ENCODE measurements around the gene BBOF1.
"Not testable (repeated sequence)": the region's sequence is repeated elsewhere in the genome, so short reads cannot be mapped to it uniquely, and the experiment has no call there.

The BBOF1 gene, protein sequence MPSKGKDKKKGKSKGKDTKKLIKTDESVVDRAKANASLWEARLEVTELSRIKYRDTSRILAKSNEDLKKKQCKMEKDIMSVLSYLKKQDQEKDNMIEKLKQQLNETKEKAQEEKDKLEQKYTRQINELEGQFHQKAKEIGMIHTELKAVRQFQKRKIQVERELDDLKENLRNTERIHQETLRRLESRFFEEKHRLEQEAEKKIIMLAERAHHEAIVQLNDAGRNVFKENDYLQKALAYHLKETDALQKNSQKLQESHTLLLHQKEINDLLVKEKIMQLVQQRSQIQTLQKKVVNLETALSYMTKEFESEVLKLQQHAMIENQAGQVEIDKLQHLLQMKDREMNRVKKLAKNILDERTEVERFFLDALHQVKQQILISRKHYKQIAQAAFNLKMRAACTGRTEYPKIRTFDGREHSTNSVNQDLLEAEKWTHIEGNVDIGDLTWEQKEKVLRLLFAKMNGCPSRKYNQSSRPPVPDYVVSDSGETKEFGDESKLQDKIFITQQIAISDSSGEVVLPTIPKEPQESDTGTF

DNA sequence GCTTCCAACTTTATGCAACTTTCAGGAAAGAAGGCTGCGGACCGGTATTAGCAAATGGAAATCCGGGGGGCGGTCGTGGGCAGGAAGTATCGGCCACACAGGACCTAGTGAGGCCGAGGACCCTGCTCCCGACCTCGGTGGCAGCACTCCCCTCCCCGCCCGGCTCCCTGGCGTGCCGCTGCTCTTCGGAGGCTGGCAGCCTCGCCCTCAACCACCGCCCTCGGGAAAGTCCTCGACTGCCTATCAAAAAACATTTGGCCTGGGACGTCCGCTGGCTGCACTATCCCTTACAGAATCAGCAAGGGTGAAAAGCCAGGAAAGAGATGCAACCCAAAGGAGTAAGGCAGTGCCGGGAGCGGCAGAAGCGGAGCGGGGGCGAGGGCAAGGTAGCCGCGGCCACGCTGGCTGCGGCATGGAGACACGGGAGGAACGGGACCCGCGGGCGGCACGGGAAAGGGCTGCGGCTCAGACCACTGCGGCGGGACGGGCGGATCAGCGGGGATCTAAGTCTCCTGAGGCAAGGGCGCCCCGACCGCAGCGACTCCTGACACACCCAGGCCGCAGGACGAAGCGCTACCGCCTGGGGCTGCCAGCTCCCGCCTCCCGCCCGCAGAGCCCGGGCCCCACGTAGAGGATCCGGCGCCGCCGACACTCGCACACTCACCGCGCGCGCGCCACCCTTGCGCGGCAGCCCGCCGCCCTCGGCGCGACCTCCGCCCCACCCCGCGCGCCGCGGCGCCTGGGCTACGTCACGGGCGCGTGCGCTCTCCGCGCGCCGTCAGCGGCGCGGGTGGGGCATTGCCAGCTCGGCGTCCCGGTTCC lies at the start of gene BBOF1, which contains the start of gene ENTPD5:
Gene BBOF1, plus strand, starts transcription at position 764 of the 822 bp plus-strand sequence. CDS start 130 bp downstream, outside the sequence.
Gene ENTPD5, minus strand, starts transcription at position 703 of the 822 bp plus-strand sequence. CDS start 31,186 bp downstream, outside the sequence.
- H3K27me3 ChIP-seq (ENCODE audit: insufficient read depth, low read length): peaks cover 20% of the 10 kb centered on the region; the same call in 1 of the 2 replicates
- peaks cover 3% of the 10 kb centered on the region; the same call in 1 of the 2 replicates for H3K4me1 ChIP-seq (ENCODE audit: insufficient read depth, low read length)
- no peaks in the 10 kb centered on the region for H3K36me3 ChIP-seq (ENCODE audit: insufficient read depth, low read depth, low read length)
- H3K27ac ChIP-seq (ENCODE audit: low read length): no peak within 1 kb of the TSS
- peak within 1 kb of the TSS; percentile 83 for H3K9ac ChIP-seq (ENCODE audit: low read depth, low read length)
- H3K4me3 ChIP-seq (ENCODE audit: low read length): peak within 1 kb of the TSS; percentile 91
- no peaks in the 10 kb centered on the region for H3K9me3 ChIP-seq (ENCODE audit: insufficient read depth, low read depth, low read length)

DNA sequence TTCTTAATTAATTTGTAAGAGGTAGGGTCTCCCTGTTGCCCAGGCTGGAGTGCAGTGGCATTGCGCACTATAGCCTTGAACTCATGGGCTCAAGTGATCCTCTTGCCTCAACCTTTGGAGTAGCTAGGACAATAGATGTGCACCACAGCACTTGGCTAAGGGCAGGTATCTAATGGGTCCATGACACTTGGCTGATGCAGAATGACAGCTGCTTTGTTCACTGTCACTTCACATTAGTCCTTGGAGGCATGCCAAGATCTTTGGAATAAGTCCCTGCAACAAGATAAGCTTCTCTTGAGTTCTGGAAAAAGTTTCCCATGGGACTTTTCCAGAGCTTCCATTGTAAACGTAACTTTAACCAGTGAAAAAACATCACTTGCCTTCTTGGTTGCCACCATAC lies 45.7 kb upstream of the BBOF1 start:
- no peaks in the 10 kb centered on the region for H3K4me1 ChIP-seq (ENCODE audit: insufficient read depth, low read length)
- no peak overlapping the region for H3K4me3 ChIP-seq (ENCODE audit: low read length)
- no peaks in the 10 kb centered on the region for H3K9me3 ChIP-seq (ENCODE audit: insufficient read depth, low read depth, low read length)
- H3K9ac ChIP-seq (ENCODE audit: low read depth, low read length): no peak overlapping the region
- no peaks in the 10 kb centered on the region for H3K27me3 ChIP-seq (ENCODE audit: insufficient read depth, low read length)
- H3K36me3 ChIP-seq (ENCODE audit: insufficient read depth, low read depth, low read length): peaks cover 12% of the 10 kb centered on the region; the same call in 1 of the 2 replicates
- H3K27ac ChIP-seq (ENCODE audit: low read length): no peak overlapping the region

- Histone ChIP-seq H3K27ac (ENCODE audit: low read length) (no peak overlapping the region), H3K9ac (ENCODE audit: low read depth, low read length) (no peak overlapping the region), H3K4me1 (ENCODE audit: insufficient read depth, low read length) (no peaks in the 10 kb centered on the region), H3K27me3 (ENCODE audit: insufficient read depth, low read length) (no peaks in the 10 kb centered on the region), H3K36me3 (ENCODE audit: insufficient read depth, low read depth, low read length) (peaks cover 7% of the 10 kb centered on the region; the same call in 1 of the 2 replicates), H3K4me3 (ENCODE audit: low read length) (no peak overlapping the region), H3K9me3 (ENCODE audit: insufficient read depth, low read depth, low read length) (no peaks in the 10 kb centered on the region)
Observed at GRCh38 chr14:73976125-73976524, 43.0 kb upstream of the BBOF1 start.

DNA sequence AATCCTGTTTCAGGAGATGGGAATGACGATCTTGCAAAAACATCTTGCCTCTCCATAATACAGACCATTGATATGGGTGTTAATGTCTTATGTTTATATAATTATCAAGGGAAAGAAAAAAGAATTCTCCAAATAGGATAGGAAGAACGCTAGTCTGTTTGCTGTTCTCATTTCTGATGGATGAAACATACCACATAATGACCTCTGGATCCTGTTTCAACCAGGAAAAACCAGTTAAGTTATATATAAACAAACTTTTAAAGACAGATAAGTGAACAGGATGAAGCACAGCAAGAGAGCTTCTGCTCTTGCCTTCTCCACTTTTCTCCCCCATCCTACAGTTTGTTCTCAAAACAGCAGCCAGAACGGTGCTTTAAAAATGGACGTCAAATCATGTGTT lies 41.3 kb upstream of the BBOF1 start:
- no peak overlapping the region for H3K4me3 ChIP-seq (ENCODE audit: low read length)
- no peaks in the 10 kb centered on the region for H3K27me3 ChIP-seq (ENCODE audit: insufficient read depth, low read length)
- no peaks in the 10 kb centered on the region for H3K9me3 ChIP-seq (ENCODE audit: insufficient read depth, low read depth, low read length)
- H3K27ac ChIP-seq (ENCODE audit: low read length): no peak overlapping the region
- H3K9ac ChIP-seq (ENCODE audit: low read depth, low read length): no peak overlapping the region
- peaks cover 7% of the 10 kb centered on the region; the same call in 1 of the 2 replicates for H3K36me3 ChIP-seq (ENCODE audit: insufficient read depth, low read depth, low read length)
- no peaks in the 10 kb centered on the region for H3K4me1 ChIP-seq (ENCODE audit: insufficient read depth, low read length)

DNA sequence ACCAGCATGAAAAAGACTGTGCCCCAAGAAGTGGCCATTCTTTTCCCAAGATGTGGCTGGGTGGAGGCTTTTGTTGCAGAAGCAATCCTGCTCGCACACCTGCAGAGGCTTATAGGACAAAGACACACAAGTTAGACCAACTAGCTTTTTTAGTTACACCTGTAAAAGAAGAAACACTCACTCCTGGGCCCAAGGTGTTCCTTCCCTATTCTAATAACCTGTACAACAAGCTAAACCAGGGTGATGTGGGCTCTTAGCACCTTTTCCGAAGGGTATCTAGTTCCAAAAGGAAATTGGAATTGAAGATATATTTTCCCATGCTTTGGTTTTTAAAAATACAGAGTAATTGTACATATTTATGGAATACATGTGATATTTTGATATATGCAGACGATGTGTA lies 31.1 kb upstream of the BBOF1 start:
- Histone ChIP-seq H3K27me3 (ENCODE audit: insufficient read depth, low read length) (no peaks in the 10 kb centered on the region), H3K4me1 (ENCODE audit: insufficient read depth, low read length) (no peaks in the 10 kb centered on the region), H3K4me3 (ENCODE audit: low read length) (no peak overlapping the region), H3K27ac (ENCODE audit: low read length) (no peak overlapping the region), H3K9me3 (ENCODE audit: insufficient read depth, low read depth, low read length) (no peaks in the 10 kb centered on the region), H3K9ac (ENCODE audit: low read depth, low read length) (no peak overlapping the region), H3K36me3 (ENCODE audit: insufficient read depth, low read depth, low read length) (peaks cover 8% of the 10 kb centered on the region; the same call in 1 of the 2 replicates)

- H3K9ac ChIP-seq (ENCODE audit: low read depth, low read length); H3K36me3 ChIP-seq (ENCODE audit: insufficient read depth, low read depth, low read length); H3K4me1 ChIP-seq (ENCODE audit: insufficient read depth, low read length); H3K4me3 ChIP-seq (ENCODE audit: low read length); H3K27me3 ChIP-seq (ENCODE audit: insufficient read depth, low read length); H3K27ac ChIP-seq (ENCODE audit: low read length); H3K9me3 ChIP-seq (ENCODE audit: insufficient read depth, low read depth, low read length): not testable (repeated sequence)
Observed at GRCh38 chr14:73988656-73989055, 30.5 kb upstream of the BBOF1 start.

- Histone ChIP-seq H3K27ac (ENCODE audit: low read length) (no peak overlapping the region), H3K4me1 (ENCODE audit: insufficient read depth, low read length) (no peaks in the 10 kb centered on the region), H3K4me3 (ENCODE audit: low read length) (no peak overlapping the region), H3K9me3 (ENCODE audit: insufficient read depth, low read depth, low read length) (no peaks in the 10 kb centered on the region), H3K9ac (ENCODE audit: low read depth, low read length) (no peak overlapping the region), H3K36me3 (ENCODE audit: insufficient read depth, low read depth, low read length) (peaks cover 7% of the 10 kb centered on the region; the same call in 1 of the 2 replicates), H3K27me3 (ENCODE audit: insufficient read depth, low read length) (no peaks in the 10 kb centered on the region)
Observed at GRCh38 chr14:73991092-73991491, 28.1 kb upstream of the BBOF1 start.

- not testable (repeated sequence) for H3K27ac ChIP-seq (ENCODE audit: low read length); H3K4me3 ChIP-seq (ENCODE audit: low read length); H3K27me3 ChIP-seq (ENCODE audit: insufficient read depth, low read length); H3K4me1 ChIP-seq (ENCODE audit: insufficient read depth, low read length); H3K9ac ChIP-seq (ENCODE audit: low read depth, low read length); H3K9me3 ChIP-seq (ENCODE audit: insufficient read depth, low read depth, low read length); H3K36me3 ChIP-seq (ENCODE audit: insufficient read depth, low read depth, low read length)
Observed at GRCh38 chr14:73994926-73995325, 24.2 kb upstream of the BBOF1 start.

GRCh38 chr14:73995977-73996378 lies 23.2 kb upstream of the BBOF1 start:
- H3K4me1 ChIP-seq (ENCODE audit: insufficient read depth, low read length): no peaks in the 10 kb centered on the region
- no peaks in the 10 kb centered on the region for H3K9me3 ChIP-seq (ENCODE audit: insufficient read depth, low read depth, low read length)
- no peak overlapping the region for H3K27ac ChIP-seq (ENCODE audit: low read length)
- no peaks in the 10 kb centered on the region for H3K27me3 ChIP-seq (ENCODE audit: insufficient read depth, low read length)
- no peak overlapping the region for H3K4me3 ChIP-seq (ENCODE audit: low read length)
- H3K9ac ChIP-seq (ENCODE audit: low read depth, low read length): no peak overlapping the region
- H3K36me3 ChIP-seq (ENCODE audit: insufficient read depth, low read depth, low read length): no peaks in the 10 kb centered on the region

DNA sequence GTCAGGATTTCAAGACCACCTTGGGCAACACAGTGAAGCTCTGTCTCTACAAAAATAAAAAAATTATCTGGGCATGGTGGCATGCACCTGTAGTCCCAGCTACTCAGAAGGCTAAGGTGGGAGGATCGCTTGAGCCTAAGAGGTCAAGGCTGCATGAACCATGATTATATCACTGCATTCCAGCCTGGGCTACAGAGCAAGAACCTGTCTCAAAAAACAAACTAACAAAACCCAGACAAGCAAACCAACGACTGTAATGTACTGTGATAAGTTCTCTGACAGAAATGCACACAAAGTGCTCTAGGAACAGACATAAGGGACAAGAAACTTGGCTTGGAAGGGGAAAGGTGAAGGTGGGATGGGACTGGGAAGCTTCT lies 22.4 kb upstream of the BBOF1 start:
- Histone ChIP-seq H3K4me1 (ENCODE audit: insufficient read depth, low read length) (no peaks in the 10 kb centered on the region), H3K9me3 (ENCODE audit: insufficient read depth, low read depth, low read length) (no peaks in the 10 kb centered on the region), H3K27me3 (ENCODE audit: insufficient read depth, low read length) (no peaks in the 10 kb centered on the region), H3K27ac (ENCODE audit: low read length) (no peak overlapping the region), H3K9ac (ENCODE audit: low read depth, low read length) (no peak overlapping the region), H3K4me3 (ENCODE audit: low read length) (no peak overlapping the region), H3K36me3 (ENCODE audit: insufficient read depth, low read depth, low read length) (no peaks in the 10 kb centered on the region)

GRCh38 chr14:73997108-73997943 lies 21.8 kb upstream of the BBOF1 start:
- Histone ChIP-seq H3K36me3 (ENCODE audit: insufficient read depth, low read depth, low read length) (no peaks in the 10 kb centered on the region), H3K4me3 (ENCODE audit: low read length) (no peak overlapping the region), H3K9me3 (ENCODE audit: insufficient read depth, low read depth, low read length) (no peaks in the 10 kb centered on the region), H3K27ac (ENCODE audit: low read length) (no peak overlapping the region), H3K4me1 (ENCODE audit: insufficient read depth, low read length) (no peaks in the 10 kb centered on the region), H3K27me3 (ENCODE audit: insufficient read depth, low read length) (no peaks in the 10 kb centered on the region), H3K9ac (ENCODE audit: low read depth, low read length) (no peak overlapping the region)
